ENCODE data around the gene ARHGAP21. TPM values are rescaled to one million over a fixed set of nuclear protein-coding genes. Genes with fewer than 3 reads are reported as not detected.

Gene ARHGAP21
- total and polyA plus RNA-seq, 9 of the 15 experiments (the other 6 are each of a cell fraction or from before 2014, with no cell fraction given): 13.6 to 145 (median 60.8) TPM

DNA sequence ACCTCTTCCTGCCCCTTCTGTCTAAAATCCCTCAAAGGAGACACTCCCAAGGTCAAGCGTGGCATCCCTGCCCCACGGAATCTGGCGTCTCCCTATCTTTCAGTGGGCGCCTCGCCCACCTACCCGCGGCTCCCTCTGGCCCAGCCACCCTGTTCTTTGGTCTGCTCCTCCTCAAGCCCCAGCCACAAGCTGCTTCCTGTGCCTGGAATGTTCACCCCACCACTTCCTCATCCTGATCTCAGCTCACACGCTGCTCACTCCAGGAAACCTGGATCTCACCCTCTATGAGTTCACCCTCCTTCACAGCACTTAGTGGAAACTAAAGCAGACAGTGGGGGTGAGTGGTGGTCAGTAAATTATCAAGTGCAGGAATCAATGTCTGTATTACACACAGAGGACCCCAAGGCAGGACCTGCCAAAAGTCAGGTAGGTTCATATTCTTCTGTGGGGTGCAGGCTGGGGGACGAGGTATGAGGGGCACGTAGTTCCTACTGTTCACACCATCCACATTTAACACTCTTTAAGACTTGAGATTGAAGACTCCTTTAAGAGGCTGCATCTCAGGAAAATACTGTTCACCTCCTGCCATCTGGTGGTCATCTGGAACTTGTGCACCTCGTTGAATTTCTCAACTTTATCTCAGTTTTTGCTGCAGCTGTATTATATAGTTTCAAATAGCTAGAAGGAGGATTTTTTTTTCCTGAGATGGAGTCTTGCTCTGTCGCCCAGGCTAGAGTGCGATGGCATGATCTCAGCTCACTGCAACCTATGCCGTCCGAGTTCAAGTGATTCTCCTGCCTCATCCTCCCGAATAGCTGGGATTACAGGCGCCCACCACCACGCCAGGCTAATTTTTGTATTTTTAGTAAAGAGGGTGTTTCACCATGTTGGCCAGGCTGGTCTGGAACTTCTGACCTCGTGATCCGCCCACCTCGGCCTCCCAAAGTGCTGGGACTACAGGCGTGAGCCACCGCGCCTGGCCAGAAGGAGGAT lies 166.6 kb downstream of the ARHGAP21 start (continued):
- TF ChIP-seq, protein P1, sequence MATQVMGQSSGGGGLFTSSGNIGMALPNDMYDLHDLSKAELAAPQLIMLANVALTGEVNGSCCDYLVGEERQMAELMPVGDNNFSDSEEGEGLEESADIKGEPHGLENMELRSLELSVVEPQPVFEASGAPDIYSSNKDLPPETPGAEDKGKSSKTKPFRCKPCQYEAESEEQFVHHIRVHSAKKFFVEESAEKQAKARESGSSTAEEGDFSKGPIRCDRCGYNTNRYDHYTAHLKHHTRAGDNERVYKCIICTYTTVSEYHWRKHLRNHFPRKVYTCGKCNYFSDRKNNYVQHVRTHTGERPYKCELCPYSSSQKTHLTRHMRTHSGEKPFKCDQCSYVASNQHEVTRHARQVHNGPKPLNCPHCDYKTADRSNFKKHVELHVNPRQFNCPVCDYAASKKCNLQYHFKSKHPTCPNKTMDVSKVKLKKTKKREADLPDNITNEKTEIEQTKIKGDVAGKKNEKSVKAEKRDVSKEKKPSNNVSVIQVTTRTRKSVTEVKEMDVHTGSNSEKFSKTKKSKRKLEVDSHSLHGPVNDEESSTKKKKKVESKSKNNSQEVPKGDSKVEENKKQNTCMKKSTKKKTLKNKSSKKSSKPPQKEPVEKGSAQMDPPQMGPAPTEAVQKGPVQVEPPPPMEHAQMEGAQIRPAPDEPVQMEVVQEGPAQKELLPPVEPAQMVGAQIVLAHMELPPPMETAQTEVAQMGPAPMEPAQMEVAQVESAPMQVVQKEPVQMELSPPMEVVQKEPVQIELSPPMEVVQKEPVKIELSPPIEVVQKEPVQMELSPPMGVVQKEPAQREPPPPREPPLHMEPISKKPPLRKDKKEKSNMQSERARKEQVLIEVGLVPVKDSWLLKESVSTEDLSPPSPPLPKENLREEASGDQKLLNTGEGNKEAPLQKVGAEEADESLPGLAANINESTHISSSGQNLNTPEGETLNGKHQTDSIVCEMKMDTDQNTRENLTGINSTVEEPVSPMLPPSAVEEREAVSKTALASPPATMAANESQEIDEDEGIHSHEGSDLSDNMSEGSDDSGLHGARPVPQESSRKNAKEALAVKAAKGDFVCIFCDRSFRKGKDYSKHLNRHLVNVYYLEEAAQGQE (IDR thresholded peaks at IDR 0.05; ENCODE audit: borderline replicate concordance): peak; percentile 49; the same call in 1 of the 2 replicates
- TF ChIP-seq, protein P1 (CRISPR knock-in tag; IDR thresholded peaks at IDR 0.05; ENCODE audit: low read depth): no peak
